Esophagus muscularis mucosa (tissue), 4 donors: ENCODE measurements around the gene CHERP. TPM values are rescaled to one million over a fixed set of nuclear protein-coding genes. Genes with fewer than 3 reads are reported as not detected.
A peak's percentile ranks its signal among the peaks of the same experiment; 100 is the strongest.

Source experiments
- DNase-seq: peaks from one replicate; pipeline ENCODE4 v3.0.0-alpha.2; 2017; ENCODE audit errors: extremely low spot score
- H3K27ac ChIP-seq, 4 donors: fragments of 200-600 bp; sonication (generic); replicated peaks in 1 of 4; 1 replicate in 3 of 4; 2 replicates in 1 of 4; pipeline ENCODE4 v1.5.1; 2016 to 2019; ENCODE audit warnings: mild to moderate bottlenecking in 1 of 4
- H3K27me3 ChIP-seq, 4 donors: fragments of 200-600 bp; sonication (generic); one replicate each; pipeline versions ENCODE4 v1.5.1 to v1.6.0; 2016 to 2019
- H3K36me3 ChIP-seq, 4 donors: fragments of 200-600 bp; sonication (generic); one replicate each; pipeline ENCODE4 v1.5.1; 2016 to 2019
- H3K4me1 ChIP-seq, 4 donors: fragments of 200-600 bp; sonication (generic); one replicate each; pipeline ENCODE4 v1.5.1; 2016 to 2019
- H3K4me3 ChIP-seq, 4 donors: fragments of 200-600 bp; sonication (generic); 1 replicate in 2 of 4; 2 replicates in 2 of 4; pipeline ENCODE4 v1.5.1; 2016 to 2019; ENCODE audit warnings: mild to moderate bottlenecking in 4 of 4, moderate library complexity in 1 of 4
- H3K9me3 ChIP-seq, 4 donors: fragments of 200-600 bp; sonication (generic); 1 replicate in 3 of 4; 2 replicates in 1 of 4; pipeline ENCODE4 v1.5.1; 2016 to 2019
- CTCF ChIP-seq, 3 experiments: fragments of 200-600 bp in 2 of 3; fragments of 450-650 bp in 1 of 3; sonication (generic) in 2 of 3; IDR thresholded peaks; one replicate each; pipeline ENCODE4 v1.5.1; 2017 to 2019; ENCODE audit warnings: antibody characterized with exemption in 3 of 3, mild to moderate bottlenecking in 2 of 3, moderate library complexity in 1 of 3
- EP300 ChIP-seq: sonication (generic); formaldehyde crosslinking; IDR thresholded peaks from one replicate; pipeline ENCODE4 v1.6.1; 2017; ENCODE audit warnings: antibody characterized with exemption
- POLR2A ChIP-seq: fragments of 450-650 bp; IDR thresholded peaks from one replicate; pipeline ENCODE4 v1.6.1; 2017; ENCODE audit warnings: antibody characterized with exemption, moderate library complexity, mild to moderate bottlenecking, low read depth
- POLR2AphosphoS5 ChIP-seq, 2 donors: sonication (generic); formaldehyde crosslinking; IDR thresholded peaks; one replicate each; pipeline ENCODE4 v1.6.1; 2017; ENCODE audit warnings: antibody characterized with exemption in 2 of 2
- WGBS: methylation state at CpG from one replicate; pipeline ENCODE4 v1.1.5; 2018; 5-methylcytosine and 5-hydroxymethylcytosine counted together
- intact Hi-C: fragments of 100-400 bp; cut with DNase I; formaldehyde crosslinking; loops from one replicate; pipeline ENCODE4 v1.15.1; 2023
- total RNA-seq, 4 donors: library from RNA; depleted of rRNA; stranded (reverse); fragments of >200 nt; gene quantifications; one replicate each; pipeline versions ENCODE4 v1.1.0 to v1.2.1, GENCODE V29; 2016

CHERP gene
- total RNA-seq, 4 donors from 2014 or later, result 9.1 to 18.0 (median 12.9) TPM

- no peak overlapping the region for H3K27ac ChIP-seq
- intact Hi-C loops, result no loop called here
Measured at GRCh38 chr19:16586477-16586871, 44.2 kb upstream of the CHERP start.

DNA sequence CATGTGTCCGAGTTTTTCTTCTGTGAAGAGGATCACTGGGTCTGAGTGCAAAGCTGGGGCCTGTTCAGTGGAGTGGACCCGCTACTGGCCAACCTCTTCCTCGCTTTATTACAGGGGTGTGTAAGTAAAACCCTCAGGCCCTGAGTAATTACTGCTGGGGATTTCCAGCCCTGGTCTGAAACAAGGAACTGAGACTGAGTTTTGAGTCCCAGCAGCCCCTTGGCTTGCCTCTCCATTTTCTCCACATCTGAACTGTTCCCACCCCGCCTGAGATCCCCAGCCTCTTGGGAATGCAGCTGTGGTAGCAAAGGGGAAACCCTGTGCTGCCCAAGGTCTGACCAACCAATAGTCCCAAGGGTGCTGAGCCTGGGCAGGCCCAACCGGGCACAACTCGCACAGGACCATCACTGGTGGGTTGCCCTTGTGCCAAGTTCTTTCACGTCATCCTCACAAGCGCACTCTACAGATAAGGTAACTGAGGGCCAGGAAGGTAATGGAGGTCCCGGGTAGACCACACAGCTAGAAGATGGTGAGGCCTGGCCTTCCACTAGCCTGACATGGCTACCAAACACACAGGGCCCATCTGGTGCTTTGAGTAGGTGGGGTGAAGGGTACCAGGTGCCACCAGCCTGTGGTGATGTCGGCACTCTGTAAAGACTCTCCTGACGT is 43.7 kb upstream of the CHERP start:
- intact Hi-C loops, result no loop called here
- DNase-seq, result no peak
- Histone ChIP-seq H3K27me3 (no peaks in the 10 kb centered on the region), H3K4me3 (peak overlapping the region in 1 of 4 donors; percentile 1), H3K36me3 (peaks cover 0 to 4% (median 0%) of the 10 kb centered on the region in 4 donors), H3K27ac (peak overlapping the region in 3 of 4 donors; percentile 62 to 73 (median 67)), H3K9me3 (no peaks in the 10 kb centered on the region), H3K4me1 (peaks cover 83 to 96% (median 93%) of the 10 kb centered on the region in 4 donors)
- 91% methylated on average over 11 of the region's 11 CpGs for WGBS
- TF ChIP-seq POLR2AphosphoS5 (IDR thresholded peaks at IDR 0.05) (no peak), EP300 (no peak), POLR2A (no peak), CTCF (IDR thresholded peaks at IDR 0.05) (no peak)

More at GRCh38 chr19:16586477-16586871, 44.2 kb upstream of the CHERP start:
- H3K9me3 ChIP-seq, result no peaks in the 10 kb centered on the region
- H3K27me3 ChIP-seq, result no peaks in the 10 kb centered on the region
- no peak for TF ChIP-seq CTCF (IDR thresholded peaks at IDR 0.05)
- peaks cover 82 to 92% (median 91%) of the 10 kb centered on the region in 4 donors for H3K4me1 ChIP-seq
- H3K36me3 ChIP-seq, result peaks cover 0 to 4% (median 0%) of the 10 kb centered on the region in 4 donors
- H3K4me3 ChIP-seq, result no peak overlapping the region
- no peak for DNase-seq
- WGBS, result 93% methylated on average over 8 of the region's 9 CpGs

- TF ChIP-seq EP300 (no peak), CTCF (IDR thresholded peaks at IDR 0.05) (no peak), POLR2AphosphoS5 (IDR thresholded peaks at IDR 0.05) (no peak), POLR2A (no peak)
- intact Hi-C loops, result no loop called here
- Histone ChIP-seq H3K4me1 (peaks cover 87 to 97% (median 94%) of the 10 kb centered on the region in 4 donors), H3K27ac (peak overlapping the region; percentile 61 to 73 (median 64)), H3K4me3 (peak overlapping the region in 1 of 4 donors; percentile 1), H3K36me3 (peaks cover 0 to 4% (median 0%) of the 10 kb centered on the region in 4 donors), H3K27me3 (no peaks in the 10 kb centered on the region), H3K9me3 (no peaks in the 10 kb centered on the region)
- 77% methylated on average over 13 of the region's 13 CpGs for WGBS
- no peak for DNase-seq
Measured at GRCh38 chr19:16585094-16585801, 43.0 kb upstream of the CHERP start.

DNA sequence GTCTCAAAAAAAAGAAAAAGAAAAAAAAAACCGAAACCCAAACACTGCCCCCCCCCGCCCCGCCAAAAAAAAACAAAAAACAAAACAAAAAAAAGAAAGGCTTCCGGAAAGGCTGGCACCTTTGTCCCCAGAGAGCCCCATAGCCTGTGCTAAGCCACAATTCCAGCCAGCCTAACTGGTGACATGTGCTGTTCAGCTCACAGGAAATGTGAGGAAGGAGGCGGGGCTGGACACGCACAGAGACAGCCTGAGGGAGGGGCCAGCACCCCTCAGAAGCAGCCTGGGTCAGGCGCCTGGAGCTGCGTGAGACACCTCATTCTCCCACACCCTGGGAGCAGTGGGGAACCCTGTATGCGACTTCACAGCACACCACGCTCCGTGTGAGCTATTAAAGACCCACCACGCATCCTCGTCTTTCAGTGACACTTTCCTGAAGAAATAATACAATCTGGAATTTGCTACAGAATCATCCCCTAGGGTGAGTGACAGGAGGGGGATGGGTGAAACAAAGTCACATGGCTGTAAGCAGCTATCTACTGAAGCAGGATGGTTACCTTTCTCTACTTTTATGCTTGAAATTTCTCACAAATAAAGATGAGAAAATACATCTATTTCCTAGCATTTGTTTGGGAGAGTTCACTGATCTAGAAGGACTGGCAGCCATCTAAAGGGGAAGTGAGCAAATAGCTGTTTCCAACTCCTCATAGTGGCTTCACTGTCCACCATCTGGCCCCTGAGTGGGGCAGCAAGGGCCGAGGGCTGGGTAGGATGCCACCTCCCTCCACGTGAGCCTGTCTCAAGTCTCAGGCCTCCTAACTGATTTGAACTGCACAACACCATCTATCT is 42.2 kb upstream of the CHERP start:
- Histone ChIP-seq H3K27ac (peak overlapping the region; percentile 61 to 73 (median 64)), H3K27me3 (no peaks in the 10 kb centered on the region), H3K36me3 (peaks cover 0 to 6% (median 0%) of the 10 kb centered on the region in 4 donors), H3K9me3 (no peaks in the 10 kb centered on the region), H3K4me1 (peaks cover 82 to 97% (median 92%) of the 10 kb centered on the region in 4 donors), H3K4me3 (peak overlapping the region; percentile 12 to 42 (median 18))
- 10% methylated on average over 13 of the region's 15 CpGs for WGBS
- TF ChIP-seq EP300 (no peak), POLR2A (peak; percentile 14), CTCF (IDR thresholded peaks at IDR 0.05) (no peak), POLR2AphosphoS5 (IDR thresholded peaks at IDR 0.05) (peak; percentile 61 to 79)
- intact Hi-C loops, result no loop called here
- peak; percentile 95 for DNase-seq
